ENCODE results near the gene ACER2. TPM values are rescaled to one million over a fixed set of nuclear protein-coding genes. Genes with fewer than 3 reads are reported as not detected.
A peak's percentile ranks its signal among the peaks of the same experiment; 100 is the strongest.

ACER2 gene
- total RNA-seq, 1 experiment from 2014 or later: 8.8 TPM

GRCh38 chr9:19456426-19456825 lies 47.6 kb downstream of the ACER2 start (continued):
- TF ChIP-seq, protein P1, sequence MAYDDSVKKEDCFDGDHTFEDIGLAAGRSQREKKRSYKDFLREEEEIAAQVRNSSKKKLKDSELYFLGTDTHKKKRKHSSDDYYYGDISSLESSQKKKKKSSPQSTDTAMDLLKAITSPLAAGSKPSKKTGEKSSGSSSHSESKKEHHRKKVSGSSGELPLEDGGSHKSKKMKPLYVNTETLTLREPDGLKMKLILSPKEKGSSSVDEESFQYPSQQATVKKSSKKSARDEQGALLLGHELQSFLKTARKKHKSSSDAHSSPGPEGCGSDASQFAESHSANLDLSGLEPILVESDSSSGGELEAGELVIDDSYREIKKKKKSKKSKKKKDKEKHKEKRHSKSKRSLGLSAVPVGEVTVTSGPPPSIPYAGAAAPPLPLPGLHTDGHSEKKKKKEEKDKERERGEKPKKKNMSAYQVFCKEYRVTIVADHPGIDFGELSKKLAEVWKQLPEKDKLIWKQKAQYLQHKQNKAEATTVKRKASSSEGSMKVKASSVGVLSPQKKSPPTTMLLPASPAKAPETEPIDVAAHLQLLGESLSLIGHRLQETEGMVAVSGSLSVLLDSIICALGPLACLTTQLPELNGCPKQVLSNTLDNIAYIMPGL (CRISPR knock-in tag; IDR thresholded peaks at IDR 0.05): no peak
- no peak for TF ChIP-seq ATF3 (CRISPR knock-in tag; conservative IDR thresholded peaks at IDR 0.05)

GRCh38 chr9:19456996-19457692 lies 48.3 kb downstream of the ACER2 start:
- Mint-ChIP-seq H3K4me1 (peaks cover 31% of the 10 kb centered on the region), H3K4me3 (no peak overlapping the region), H3K36me3 (no peaks in the 10 kb centered on the region), H3K27ac (peak overlapping the region; percentile 44; the same call in 1 of the 2 replicates), H3K9me3 (no peaks in the 10 kb centered on the region), H3K27me3 (ENCODE audit: low read depth) (no peaks in the 10 kb centered on the region)
- CTCF ChIA-PET: interaction anchor here (0.6 to 4.0 kb wide), 24 partner anchors 8 to 902 kb away, joined by 3 to 47 read pairs (median 4); partner anchors contain the start of genes ACER2 and RRAGA
- TF ChIP-seq CDX4 (CRISPR knock-in tag; IDR thresholded peaks at IDR 0.05; ENCODE audit: borderline replicate concordance) (no peak), SP1 (CRISPR knock-in tag; conservative IDR thresholded peaks at IDR 0.05) (no peak), CTCF (IDR thresholded peaks at IDR 0.05) (peak; percentile 90), MXD4 (CRISPR knock-in tag; IDR thresholded peaks at IDR 0.05; ENCODE audit: borderline replicate concordance) (no peak)
- ATAC-seq (peak; percentile 93), DNase-seq (ENCODE audit: low spot score) (peak; percentile 69)
- POLR2A ChIA-PET: interaction anchor here (1.0 kb wide), 1 partner anchor 10 kb away, joined by 3 read pairs; no protein-coding TSS in a partner anchor

DNA sequence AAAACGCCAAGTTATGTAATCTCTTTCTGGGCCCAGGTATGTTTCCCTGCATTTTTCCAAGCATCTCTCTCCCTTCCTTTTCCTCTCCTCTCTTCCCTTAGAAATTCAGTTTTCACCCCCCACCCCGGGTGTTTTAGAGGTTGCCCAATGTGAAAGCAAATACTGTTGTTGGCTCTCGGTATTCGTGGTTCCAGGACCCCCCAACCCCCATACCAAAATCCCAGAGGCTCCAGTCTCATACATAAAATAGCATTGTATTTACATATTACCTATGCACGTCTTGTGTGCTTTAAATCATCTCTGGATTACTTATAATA lies 48.8 kb downstream of the ACER2 start:
- H3K36me3 Mint-ChIP-seq: no peaks in the 10 kb centered on the region
- no peak overlapping the region for H3K27ac Mint-ChIP-seq
- no peak for TF ChIP-seq TP53 (CRISPR knock-in tag; IDR thresholded peaks at IDR 0.05)
- no peak for TF ChIP-seq IRF1 (CRISPR knock-in tag; IDR thresholded peaks at IDR 0.05)
- no peak for TF ChIP-seq SP1 (CRISPR knock-in tag; conservative IDR thresholded peaks at IDR 0.05)
- TF ChIP-seq E2F5 (CRISPR knock-in tag; IDR thresholded peaks at IDR 0.05): no peak
- TF ChIP-seq, protein P2, sequence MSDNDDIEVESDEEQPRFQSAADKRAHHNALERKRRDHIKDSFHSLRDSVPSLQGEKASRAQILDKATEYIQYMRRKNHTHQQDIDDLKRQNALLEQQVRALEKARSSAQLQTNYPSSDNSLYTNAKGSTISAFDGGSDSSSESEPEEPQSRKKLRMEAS (CRISPR knock-in tag; IDR thresholded peaks at IDR 0.05): no peak
- TF ChIP-seq MYBL2 (CRISPR knock-in tag; IDR thresholded peaks at IDR 0.05): no peak
- TF ChIP-seq, protein P3, sequence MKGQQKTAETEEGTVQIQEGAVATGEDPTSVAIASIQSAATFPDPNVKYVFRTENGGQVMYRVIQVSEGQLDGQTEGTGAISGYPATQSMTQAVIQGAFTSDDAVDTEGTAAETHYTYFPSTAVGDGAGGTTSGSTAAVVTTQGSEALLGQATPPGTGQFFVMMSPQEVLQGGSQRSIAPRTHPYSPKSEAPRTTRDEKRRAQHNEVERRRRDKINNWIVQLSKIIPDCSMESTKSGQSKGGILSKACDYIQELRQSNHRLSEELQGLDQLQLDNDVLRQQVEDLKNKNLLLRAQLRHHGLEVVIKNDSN (CRISPR knock-in tag; IDR thresholded peaks at IDR 0.05): no peak
- 0 out of 2 replicates have a peak overlapping the region, but pooled peaks have one; percentile 19 for H3K4me3 Mint-ChIP-seq
- peaks cover 31% of the 10 kb centered on the region for H3K4me1 Mint-ChIP-seq
- ATAC-seq: no peak
- no peaks in the 10 kb centered on the region for H3K9me3 Mint-ChIP-seq
- no peak for DNase-seq (ENCODE audit: low spot score)
- no peaks in the 10 kb centered on the region for H3K27me3 Mint-ChIP-seq (ENCODE audit: low read depth)
- ChIA-PET CTCF (interaction anchor here (0.6 to 4.0 kb wide), 18 partner anchors 8 to 478 kb away, joined by 3 to 47 read pairs (median 5); partner anchors contain the start of genes ACER2 and RRAGA), POLR2A (interaction anchor here (1.0 kb wide), 1 partner anchor 11 kb away, joined by 3 read pairs; no protein-coding TSS in a partner anchor)
